Fibroblast of lung (primary cell): ENCODE measurements around the gene WWTR1.

Experiments
- EZH2 ChIP-seq: IDR thresholded peaks from 2 replicates; pipeline ENCODE4 v1.5.1; 2012; ENCODE audit warnings: low read length, control low read depth, mild to moderate bottlenecking; ENCODE audit errors: missing control alignments
- TF ChIP-seq, protein P1 (sequence below), 2 donors: IDR thresholded peaks in 1 of 2; conservative IDR thresholded peaks in 1 of 2; 1 replicate in 1 of 2; 2 replicates in 1 of 2; pipeline ENCODE4 v1.5.1; 2011 to 2012; ENCODE audit warnings: low read length in 2 of 2, control low read depth in 1 of 2, inconsistent platforms in 1 of 2, low read depth in 1 of 2, mild to moderate bottlenecking in 1 of 2

- no peak for TF ChIP-seq EZH2
- TF ChIP-seq, protein P1, sequence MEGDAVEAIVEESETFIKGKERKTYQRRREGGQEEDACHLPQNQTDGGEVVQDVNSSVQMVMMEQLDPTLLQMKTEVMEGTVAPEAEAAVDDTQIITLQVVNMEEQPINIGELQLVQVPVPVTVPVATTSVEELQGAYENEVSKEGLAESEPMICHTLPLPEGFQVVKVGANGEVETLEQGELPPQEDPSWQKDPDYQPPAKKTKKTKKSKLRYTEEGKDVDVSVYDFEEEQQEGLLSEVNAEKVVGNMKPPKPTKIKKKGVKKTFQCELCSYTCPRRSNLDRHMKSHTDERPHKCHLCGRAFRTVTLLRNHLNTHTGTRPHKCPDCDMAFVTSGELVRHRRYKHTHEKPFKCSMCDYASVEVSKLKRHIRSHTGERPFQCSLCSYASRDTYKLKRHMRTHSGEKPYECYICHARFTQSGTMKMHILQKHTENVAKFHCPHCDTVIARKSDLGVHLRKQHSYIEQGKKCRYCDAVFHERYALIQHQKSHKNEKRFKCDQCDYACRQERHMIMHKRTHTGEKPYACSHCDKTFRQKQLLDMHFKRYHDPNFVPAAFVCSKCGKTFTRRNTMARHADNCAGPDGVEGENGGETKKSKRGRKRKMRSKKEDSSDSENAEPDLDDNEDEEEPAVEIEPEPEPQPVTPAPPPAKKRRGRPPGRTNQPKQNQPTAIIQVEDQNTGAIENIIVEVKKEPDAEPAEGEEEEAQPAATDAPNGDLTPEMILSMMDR (conservative IDR thresholded peaks at IDR 0.05 in 1 of 2, IDR thresholded peaks at IDR 0.05 in 1 of 2; ENCODE audit: low read depth in 1 of 2, low read length in 2 of 2): no peak
These were observed 10.5 kb downstream of the WWTR1 start for GRCh38 chr3:149647285-149647684.
